Pancreas (tissue), 10 donors: Measurements from ENCODE around the gene PDZD2. TPM values are rescaled to one million over a fixed set of nuclear protein-coding genes. Genes with fewer than 3 reads are reported as not detected.

Experiments used
- ATAC-seq, 4 donors: fragments of 200-7000 bp; cut with Tn5 transposase; one replicate each; pipeline versions ENCODE4 v1.8.0 to v1.9.1; 2020; ENCODE audit warnings: mild to moderate bottlenecking in 4 of 4, moderate library complexity in 4 of 4
- DNase-seq, 6 donors: peaks; one replicate each; pipeline ENCODE4 v3.0.0-alpha.2; 2020
- FAIRE-seq: peaks from 2 replicates; lab custom pipeline; 2012; peaks lifted over from hg19 to GRCh38; lab: Jason Lieb, UNC
- H3K27ac ChIP-seq, 4 donors: fragments of 200-600 bp; sonication (generic); 1 replicate in 3 of 4; 2 replicates in 1 of 4; pipeline versions ENCODE4 v1.5.0 to v1.8.0; 2020
- H3K27me3 ChIP-seq, 4 donors: fragments of 200-600 bp; one replicate each; pipeline ENCODE4 v1.8.0; 2021
- H3K36me3 ChIP-seq, 3 donors: fragments of 200-600 bp; sonication (generic) in 1 of 3; one replicate each; pipeline versions ENCODE4 v1.5.0 to v1.8.0; 2020 to 2021
- H3K4me1 ChIP-seq, 3 donors: fragments of 200-600 bp; one replicate each; pipeline ENCODE4 v1.8.0; 2021
- H3K4me3 ChIP-seq, 4 donors: fragments of 200-600 bp; sonication (generic) in 2 of 4; one replicate each; pipeline versions ENCODE4 v1.5.0 to v1.8.0; 2020 to 2021
- H3K9me3 ChIP-seq, 4 donors: fragments of 200-600 bp; one replicate each; pipeline ENCODE4 v1.8.0; 2021
- CTCF ChIP-seq, 4 donors: fragments of 200-600 bp; sonication (generic) in 3 of 4; IDR thresholded peaks; one replicate each; pipeline versions ENCODE4 v1.5.0 to v1.8.0; 2021; ENCODE audit warnings: antibody characterized with exemption in 4 of 4
- WGBS, 2 donors: extraction: QIAGEN DNeasy Blood & Tissue Kit; methylation state at CpG; one replicate each; pipeline ENCODE4 v1.1.7; 2013; 5-methylcytosine and 5-hydroxymethylcytosine counted together
- intact Hi-C, 3 donors: fragments of 100-400 bp; cut with DNase I; formaldehyde crosslinking; loops; one replicate each; pipeline versions ENCODE4 v1.11.1 to v1.14.2; 2022
- polyA plus RNA-seq, 2 donors: library from polyadenylated mRNA; stranded (reverse); fragments of 200-250 nt; gene quantifications; one replicate each; pipeline ENCODE4 v1.2.3, GENCODE V29; 2013
- total RNA-seq, 6 donors: library from RNA; stranded (reverse); fragmentation: NEBNext Ultra II Directional in 4 of 6; extraction: Animal tissue kit (Norgen Biotek cat#: 25700) in 4 of 6; gene quantifications; one replicate each; pipeline versions ENCODE4 v1.2.1 to v1.2.4, GENCODE V29; 2021 to 2023
- donor health status: healthy with polysubstance abuse.
- donor health status: DM: no; HTN: no; CAD: no; lungs with moderate emphysema.
- donor health status: DM: no; HTN: no; CAD: no.
- donor health status: control.
- donor health status: control.
- donor health status: Bipolar disorder and iron deficiency.
- donor health status: DM: yes; HTN: yes; CAD: no.
- donor health status: DM: no; HTN: no; CAD: no.
- donor health status: DM: no; HTN: no; CAD: no.
- donor health status: DM: yes; HTN: yes; CAD: no.

PDZD2 gene
- total and polyA plus RNA-seq, 8 donors, result 1.4 to 4.5 (median 3.3) TPM

GRCh38 chr5:31941151-31941755 lies 302.3 kb downstream of the PDZD2 start:
- no peak for ATAC-seq
- FAIRE-seq, result no peak
- DNase-seq, result no peak
- TF ChIP-seq CTCF (IDR thresholded peaks at IDR 0.05), result no peak
- Histone ChIP-seq H3K4me1 (peaks cover 0 to 7% (median 0%) of the 10 kb centered on the region in 3 donors), H3K36me3 (no peaks in the 10 kb centered on the region), H3K27ac (no peak overlapping the region), H3K9me3 (no peaks in the 10 kb centered on the region), H3K27me3 (no peaks in the 10 kb centered on the region), H3K4me3 (no peak overlapping the region)
- intact Hi-C loops, result no loop called here
- 66 to 79% methylated on average over 4 of the region's 4 CpGs for WGBS, 2 donors

- WGBS, 2 donors, result 83 to 84% methylated on average over 11 of the region's 11 CpGs
These were observed 303.6 kb downstream of the PDZD2 start for GRCh38 chr5:31942546-31942945.

GRCh38 chr5:31944684-31945445 lies 305.9 kb downstream of the PDZD2 start:
- TF ChIP-seq CTCF (IDR thresholded peaks at IDR 0.05), result no peak
- intact Hi-C loops, result no loop called here
- peaks cover 0 to 7% (median 0%) of the 10 kb centered on the region in 3 donors for H3K4me1 ChIP-seq
- 43 to 46% methylated on average over 13 of the region's 13 CpGs for WGBS, 2 donors
- H3K27ac ChIP-seq, result no peak overlapping the region
- peak; percentile 22 to 69 (median 64) for DNase-seq
- H3K36me3 ChIP-seq, result no peaks in the 10 kb centered on the region
- peak; percentile 83 to 91 (median 90) for ATAC-seq
- no peaks in the 10 kb centered on the region for H3K9me3 ChIP-seq
- no peaks in the 10 kb centered on the region for H3K27me3 ChIP-seq
- no peak overlapping the region for H3K4me3 ChIP-seq
- no peak for FAIRE-seq

More at GRCh38 chr5:31942546-31942945, 303.6 kb downstream of the PDZD2 start:
- no peak for DNase-seq
- Histone ChIP-seq H3K27ac (no peak overlapping the region), H3K9me3 (no peaks in the 10 kb centered on the region), H3K4me3 (no peak overlapping the region), H3K4me1 (peaks cover 0 to 7% (median 0%) of the 10 kb centered on the region in 3 donors), H3K36me3 (no peaks in the 10 kb centered on the region), H3K27me3 (no peaks in the 10 kb centered on the region)
- intact Hi-C loops, result no loop called here
- no peak for FAIRE-seq
- no peak for TF ChIP-seq CTCF (IDR thresholded peaks at IDR 0.05)
- no peak for ATAC-seq

- ATAC-seq, result no peak
- no peak for FAIRE-seq
- H3K27ac ChIP-seq, result no peak overlapping the region
- H3K27me3 ChIP-seq, result no peaks in the 10 kb centered on the region
- 72 to 81% methylated on average over 5 of the region's 5 CpGs for WGBS, 2 donors
- H3K4me3 ChIP-seq, result no peak overlapping the region
- peaks cover 0 to 7% (median 0%) of the 10 kb centered on the region in 3 donors for H3K4me1 ChIP-seq
- TF ChIP-seq CTCF (IDR thresholded peaks at IDR 0.05), result no peak
- H3K36me3 ChIP-seq, result no peaks in the 10 kb centered on the region
- DNase-seq, result no peak
- intact Hi-C loops, result no loop called here
- no peaks in the 10 kb centered on the region for H3K9me3 ChIP-seq
These were observed 309.1 kb downstream of the PDZD2 start for GRCh38 chr5:31948006-31948405.

- H3K36me3 ChIP-seq, result no peaks in the 10 kb centered on the region
- TF ChIP-seq CTCF (IDR thresholded peaks at IDR 0.05), result no peak
- intact Hi-C loops, result no loop called here
- H3K9me3 ChIP-seq, result no peaks in the 10 kb centered on the region
- no peak for ATAC-seq
- H3K27me3 ChIP-seq, result no peaks in the 10 kb centered on the region
- no peak overlapping the region for H3K27ac ChIP-seq
- no peak overlapping the region for H3K4me3 ChIP-seq
- no peak for DNase-seq
- no peaks in the 10 kb centered on the region for H3K4me1 ChIP-seq
- FAIRE-seq, result no peak
These were observed 313.1 kb downstream of the PDZD2 start for GRCh38 chr5:31952067-31952466.
